OCI-LY7 (cell line): ENCODE measurements around the gene FLNB. TPM values are rescaled to one million over a fixed set of nuclear protein-coding genes. Genes with fewer than 3 reads are reported as not detected.
"Not testable (repeated sequence)": the region's sequence is repeated elsewhere in the genome, so short reads cannot be mapped to it uniquely, and the experiment has no call there.

Experiments
- BruUV-seq: library from RNA; stranded (reverse); fragments of 400-500 nt; replicated peaks from 2 replicates; lab custom pipeline; 2021; lab: Mats Ljungman, UMichigan
- CTCF ChIA-PET: fragments of 300-600 bp; sonication (Branson Sonifier 250); formaldehyde crosslinking; loops from one replicate; lab custom pipeline; 2022; ENCODE audit warnings: antibody characterized with exemption; ENCODE audit not compliant: unreplicated experiment; lab: Charles Lee
- POLR2A ChIA-PET: fragments of 300-600 bp; sonication (Branson Sonifier 250); formaldehyde crosslinking; loops from one replicate; lab custom pipeline; 2022; ENCODE audit warnings: antibody characterized with exemption; lab: Charles Lee
- DNase-seq: peaks from one replicate; pipeline ENCODE4 v3.0.0-alpha.2; 2015; ENCODE audit warnings: low spot score
- H2AFZ ChIP-seq: fragments of 200-600 bp; sonication (generic), shearing (Covaris generic); 2 replicates; pipeline ENCODE4 v1.6.1; 2014; ENCODE audit warnings: mild to moderate bottlenecking, antibody characterized with exemption, low read length, moderate library complexity
- H3K27ac ChIP-seq: fragments of 200-600 bp; sonication (generic); 2 replicates; pipeline ENCODE4 v1.5.1; 2014; ENCODE audit warnings: mixed run types, low read depth, mild to moderate bottlenecking, moderate library complexity, low read length, inconsistent platforms; ENCODE audit not compliant: poor library complexity, severe bottlenecking
- H3K36me3 ChIP-seq: fragments of 200-600 bp; sonication (generic); 2 replicates; pipeline ENCODE4 v1.6.1; 2014; ENCODE audit warnings: mild to moderate bottlenecking, antibody characterized with exemption, low read length, moderate library complexity, mixed read lengths; ENCODE audit not compliant: insufficient read depth
- H3K4me1 ChIP-seq: fragments of 200-600 bp; sonication (generic); 2 replicates; pipeline ENCODE4 v1.5.1; 2014; ENCODE audit warnings: mild to moderate bottlenecking, low read length; ENCODE audit not compliant: insufficient read depth, poor library complexity, severe bottlenecking
- H3K4me2 ChIP-seq: fragments of 200-600 bp; sonication (generic); 2 replicates; pipeline ENCODE4 v1.6.1; 2014; ENCODE audit warnings: mild to moderate bottlenecking, low read length
- H3K4me3 ChIP-seq: fragments of 200-600 bp; sonication (generic); 2 replicates; pipeline ENCODE4 v1.5.1; 2014; ENCODE audit warnings: mild to moderate bottlenecking, low read depth, low read length; ENCODE audit not compliant: poor library complexity, severe bottlenecking
- H3K79me2 ChIP-seq: fragments of 200-600 bp; sonication (generic); 2 replicates; pipeline ENCODE4 v1.6.1; 2016; ENCODE audit warnings: low read depth, mild to moderate bottlenecking, low read length, moderate library complexity, mixed read lengths; ENCODE audit not compliant: insufficient read depth
- H3K9me2 ChIP-seq: fragments of 200-600 bp; sonication (generic); 2 replicates; pipeline ENCODE4 v1.6.1; 2016; ENCODE audit warnings: mild to moderate bottlenecking, low read length, mixed read lengths; ENCODE audit not compliant: insufficient read depth
- H3K9me3 ChIP-seq: fragments of 200-600 bp; sonication (generic); 2 replicates; pipeline ENCODE4 v1.6.1; 2014; ENCODE audit warnings: mild to moderate bottlenecking, mixed run types, low read length, mixed read lengths
- H4K20me1 ChIP-seq: fragments of 200-600 bp; sonication (generic); 2 replicates; pipeline ENCODE4 v1.6.1; 2014; ENCODE audit warnings: mild to moderate bottlenecking, antibody characterized with exemption, low read length, moderate library complexity, mixed read lengths; ENCODE audit not compliant: insufficient read depth
- CTCF ChIP-seq: fragments of 200-600 bp; sonication (generic); conservative IDR thresholded peaks from 2 replicates; pipeline ENCODE4 v1.5.1; 2014; ENCODE audit warnings: mild to moderate bottlenecking, antibody characterized with exemption, low read length, moderate library complexity, mixed read lengths
- EZH2phosphoT487 ChIP-seq: fragments of 200-600 bp; sonication (generic); IDR thresholded peaks from 2 replicates; pipeline ENCODE4 v1.6.1; 2018; ENCODE audit warnings: low read depth, borderline replicate concordance, mild to moderate bottlenecking, mixed run types, antibody characterized with exemption, low read length, moderate library complexity, mixed read lengths
- intact Hi-C: fragments of 100-400 bp; cut with micrococcal nuclease; formaldehyde crosslinking; loops from one replicate; pipeline ENCODE4 v1.10.0; 2022; ENCODE audit not compliant: unreplicated experiment
- total RNA-seq, 2 experiments: library from RNA; depleted of rRNA in 1 of 2; stranded (reverse); fragments of >200 nt in 1 of 2; shearing (Covaris generic) in 1 of 2; gene quantifications; 2 replicates each; pipeline ENCODE4 v1.2.3, GENCODE V29; 2014 to 2022

FLNB gene
- total RNA-seq, 2 experiments from 2014 or later: 29.9 to 39.1 TPM

GRCh38 chr3:58200121-58200709, 192.0 kb downstream of the FLNB start:
- no peaks in the 10 kb centered on the region for H3K36me3 ChIP-seq
- no peak overlapping the region for H3K4me2 ChIP-seq
- no peak for DNase-seq
- H3K4me1 ChIP-seq: peaks cover 26% of the 10 kb centered on the region
- H3K4me3 ChIP-seq: no peak overlapping the region
- H3K9me2 ChIP-seq: no peaks in the 10 kb centered on the region
- no TSS peak for BruUV-seq
- H3K79me2 ChIP-seq: no peaks in the 10 kb centered on the region
- H2AFZ ChIP-seq: no peak overlapping the region
- H3K9me3 ChIP-seq: peaks cover 6% of the 10 kb centered on the region; the same call in 1 of the 2 replicates
- TF ChIP-seq CTCF (no peak), EZH2phosphoT487 (no peak)
- POLR2A ChIA-PET: interaction anchor here (0.5 to 1.4 kb wide), 5 partner anchors 8 to 477 kb away, joined by 3 to 5 read pairs (median 3); no protein-coding TSS in a partner anchor
- no peaks in the 10 kb centered on the region for H4K20me1 ChIP-seq
- no peak overlapping the region for H3K27ac ChIP-seq
- CTCF ChIA-PET: interaction anchor here (0.5 to 0.9 kb wide), 3 partner anchors 15 to 1841 kb away, joined by 3 read pairs; no protein-coding TSS in a partner anchor
- intact Hi-C loops: no loop called here

- H3K27ac ChIP-seq: no peak overlapping the region
- POLR2A ChIA-PET: interaction anchor here (1.1 to 3.1 kb wide), 3 partner anchors 11 to 30 kb away, joined by 3 to 26 read pairs (median 4); no protein-coding TSS in a partner anchor
Measured at GRCh38 chr3:58200846-58201355, 192.7 kb downstream of the FLNB start.

GRCh38 chr3:58201451-58201850, 193.2 kb downstream of the FLNB start:
- H2AFZ ChIP-seq, DNase-seq, H3K9me3 ChIP-seq, H3K27ac ChIP-seq, H3K9me2 ChIP-seq, H3K79me2 ChIP-seq, H3K36me3 ChIP-seq, H3K4me3 ChIP-seq, H3K4me2 ChIP-seq, H4K20me1 ChIP-seq, intact Hi-C loops, BruUV-seq: not testable (repeated sequence)
- CTCF ChIA-PET: interaction anchor here (1.0 kb wide), 1 partner anchor 13 kb away, joined by 3 read pairs; no protein-coding TSS in a partner anchor
- H3K4me1 ChIP-seq: peaks cover 24% of the 10 kb centered on the region
- POLR2A ChIA-PET: interaction anchor here (1.4 to 3.1 kb wide), 2 partner anchors 12 to 17 kb away, joined by 4 to 26 read pairs; no protein-coding TSS in a partner anchor

More at GRCh38 chr3:58200846-58201355, 192.7 kb downstream of the FLNB start:
- Histone ChIP-seq H2AFZ (no peak overlapping the region; the same call in 1 of the 2 replicates), H3K4me3 (no peak overlapping the region), H3K9me3 (peaks cover 3% of the 10 kb centered on the region; the same call in 1 of the 2 replicates), H3K36me3 (no peaks in the 10 kb centered on the region), H4K20me1 (no peaks in the 10 kb centered on the region), H3K4me1 (peaks cover 26% of the 10 kb centered on the region), H3K9me2 (no peaks in the 10 kb centered on the region), H3K79me2 (no peaks in the 10 kb centered on the region), H3K4me2 (peak overlapping the region; percentile 2; the same call in 1 of the 2 replicates)
- TF ChIP-seq CTCF: no peak
- no peak for TF ChIP-seq EZH2phosphoT487
- peak; percentile 45 for DNase-seq
- CTCF ChIA-PET: interaction anchor here (0.5 to 1.0 kb wide), 2 partner anchors 14 to 1842 kb away, joined by 3 read pairs; no protein-coding TSS in a partner anchor
- intact Hi-C loops: no loop called here
- BruUV-seq: no TSS peak
